Osteocyte (in vitro differentiated cells): ENCODE results near the gene SEC61G. TPM values are rescaled to one million over a fixed set of nuclear protein-coding genes. Genes with fewer than 3 reads are reported as not detected.

Experiments
- DNase-seq: peaks from one replicate; pipeline ENCODE4 v3.0.0; 2021; ENCODE audit warnings: mixed read lengths; ENCODE audit not compliant: unreplicated experiment; ENCODE audit errors: extremely low spot score
- H3K27ac Mint-ChIP-seq: one replicate; pipeline ENCODE4 v1.8.0; 2021; ENCODE audit warnings: mild to moderate bottlenecking, mixed read lengths; ENCODE audit not compliant: unreplicated experiment
- H3K27me3 Mint-ChIP-seq: one replicate; pipeline ENCODE4 v1.8.0; 2021; ENCODE audit warnings: mixed read lengths; ENCODE audit not compliant: unreplicated experiment
- H3K36me3 Mint-ChIP-seq: one replicate; pipeline ENCODE4 v1.8.0; 2021; ENCODE audit warnings: mixed read lengths; ENCODE audit not compliant: unreplicated experiment
- H3K4me1 Mint-ChIP-seq: one replicate; pipeline ENCODE4 v1.8.0; 2021; ENCODE audit warnings: mixed read lengths; ENCODE audit not compliant: unreplicated experiment
- H3K4me3 Mint-ChIP-seq: one replicate; pipeline ENCODE4 v1.8.0; 2021; ENCODE audit warnings: mild to moderate bottlenecking, moderate library complexity, mixed read lengths; ENCODE audit not compliant: unreplicated experiment
- H3K9me3 Mint-ChIP-seq: one replicate; pipeline ENCODE4 v1.8.0; 2021; ENCODE audit warnings: mixed read lengths; ENCODE audit not compliant: unreplicated experiment
- CTCF ChIP-seq: fragments of 200-600 bp; sonication (generic); IDR thresholded peaks from 2 replicates; pipeline ENCODE4 v1.5.0; 2021; ENCODE audit warnings: antibody characterized with exemption, mild to moderate bottlenecking, moderate library complexity
- total RNA-seq: library from RNA; stranded (reverse); gene quantifications from 2 replicates; pipeline ENCODE4 v1.2.1, GENCODE V29; 2021

The SEC61G gene
- total RNA-seq, 1 donor from 2014 or later, result 120 TPM

- Mint-ChIP-seq H3K27ac (peak overlapping the region; percentile 69), H3K9me3 (no peaks in the 10 kb centered on the region), H3K27me3 (peaks cover 14% of the 10 kb centered on the region), H3K4me1 (peaks cover 9% of the 10 kb centered on the region), H3K4me3 (peak overlapping the region; percentile 77), H3K36me3 (no peaks in the 10 kb centered on the region)
- DNase-seq, result peak; percentile 92
- TF ChIP-seq CTCF, result peak; percentile 87
Observed at GRCh38 chr7:54773472-54774399, 14.7 kb upstream of the SEC61G start.

- no peaks in the 10 kb centered on the region for H3K9me3 Mint-ChIP-seq
- H3K4me3 Mint-ChIP-seq, result no peak overlapping the region
- TF ChIP-seq CTCF, result no peak
- DNase-seq, result no peak
- no peaks in the 10 kb centered on the region for H3K36me3 Mint-ChIP-seq
- H3K27ac Mint-ChIP-seq, result no peak overlapping the region
- H3K4me1 Mint-ChIP-seq, result peaks cover 8% of the 10 kb centered on the region
- H3K27me3 Mint-ChIP-seq, result peaks cover 14% of the 10 kb centered on the region
Observed at GRCh38 chr7:54769203-54769602, 10.2 kb upstream of the SEC61G start.

- no peaks in the 10 kb centered on the region for H3K9me3 Mint-ChIP-seq
- no peak overlapping the region for H3K4me3 Mint-ChIP-seq
- no peak for TF ChIP-seq CTCF
- DNase-seq, result no peak
- H3K27me3 Mint-ChIP-seq, result no peaks in the 10 kb centered on the region
- peaks cover 14% of the 10 kb centered on the region for H3K4me1 Mint-ChIP-seq
- no peak overlapping the region for H3K27ac Mint-ChIP-seq
- no peaks in the 10 kb centered on the region for H3K36me3 Mint-ChIP-seq
Observed at GRCh38 chr7:54764861-54765260, 5.8 kb upstream of the SEC61G start.

- Mint-ChIP-seq H3K27ac (peak overlapping the region; percentile 2), H3K4me3 (peak overlapping the region; percentile 100), H3K27me3 (no peaks in the 10 kb centered on the region), H3K4me1 (peaks cover 35% of the 10 kb centered on the region), H3K36me3 (peaks cover 19% of the 10 kb centered on the region), H3K9me3 (no peaks in the 10 kb centered on the region)
- TF ChIP-seq CTCF, result no peak
- no peak for DNase-seq
Observed at GRCh38 chr7:54757711-54758110, 1.3 kb downstream of the SEC61G start.

GRCh38 chr7:54749200-54749599, 9.8 kb downstream of the SEC61G start:
- Mint-ChIP-seq H3K4me3 (no peak overlapping the region), H3K36me3 (peaks cover 55% of the 10 kb centered on the region), H3K27me3 (no peaks in the 10 kb centered on the region), H3K9me3 (no peaks in the 10 kb centered on the region), H3K27ac (no peak overlapping the region), H3K4me1 (peaks cover 3% of the 10 kb centered on the region)
- no peak for TF ChIP-seq CTCF
- DNase-seq, result no peak
